ENCODE data around the gene ANKRD33B.
"Not testable (repeated sequence)": the region's sequence is repeated elsewhere in the genome, so short reads cannot be mapped to it uniquely, and the experiment has no call there.

The ANKRD33B gene

GRCh38 chr5:10537624-10538023 is 26.2 kb upstream of the ANKRD33B start:
- DNase-seq (ENCODE audit: low read depth): no peak

GRCh38 chr5:10538103-10538788 is 25.6 kb upstream of the ANKRD33B start:
- DNase-seq (ENCODE audit: low read depth): no peak

GRCh38 chr5:10538789-10539686 is 24.8 kb upstream of the ANKRD33B start:
- no peak for DNase-seq (ENCODE audit: low read depth)

GRCh38 chr5:10539687-10539998 is 24.2 kb upstream of the ANKRD33B start:
- DNase-seq (ENCODE audit: low read depth): no peak

GRCh38 chr5:10540036-10540544 is 23.8 kb upstream of the ANKRD33B start:
- DNase-seq (ENCODE audit: low read depth): no peak

GRCh38 chr5:10540951-10541646 is 22.8 kb upstream of the ANKRD33B start:
- DNase-seq (ENCODE audit: low read depth): no peak

GRCh38 chr5:10542055-10542550 is 21.8 kb upstream of the ANKRD33B start:
- DNase-seq (ENCODE audit: low read depth): no peak

GRCh38 chr5:10543585-10544040 is 20.3 kb upstream of the ANKRD33B start:
- no peak for DNase-seq (ENCODE audit: low read depth)

- no peak for DNase-seq (ENCODE audit: low read depth)
These were observed 18.8 kb upstream of the ANKRD33B start for GRCh38 chr5:10545084-10545483.

- no peak for DNase-seq (ENCODE audit: low read depth)
These were observed 17.7 kb upstream of the ANKRD33B start for GRCh38 chr5:10546186-10546585.

- no peak for DNase-seq (ENCODE audit: low read depth)
These were observed 15.3 kb upstream of the ANKRD33B start for GRCh38 chr5:10548418-10549122.

- DNase-seq (ENCODE audit: low read depth): not testable (repeated sequence)
These were observed 14.8 kb upstream of the ANKRD33B start for GRCh38 chr5:10549123-10549514.

GRCh38 chr5:10550222-10550995 is 13.5 kb upstream of the ANKRD33B start:
- no peak for DNase-seq (ENCODE audit: low read depth)

- DNase-seq (ENCODE audit: low read depth): no peak
These were observed 12.1 kb upstream of the ANKRD33B start for GRCh38 chr5:10551782-10552138.

- no peak for DNase-seq (ENCODE audit: low read depth)
These were observed 11.4 kb upstream of the ANKRD33B start for GRCh38 chr5:10552183-10553143.

GRCh38 chr5:10553476-10553875 is 10.4 kb upstream of the ANKRD33B start:
- DNase-seq (ENCODE audit: low read depth): no peak

- DNase-seq (ENCODE audit: low read depth): peak; percentile 83
These were observed 8.6 kb upstream of the ANKRD33B start for GRCh38 chr5:10555277-10555684.

- DNase-seq (ENCODE audit: low read depth): peak; percentile 73
These were observed 7.5 kb upstream of the ANKRD33B start for GRCh38 chr5:10556289-10556807.

GRCh38 chr5:10556893-10557746 is 6.8 kb upstream of the ANKRD33B start:
- DNase-seq (ENCODE audit: low read depth): no peak

All from HS-5 (cell line).